ENCODE results near the gene SPTBN2. TPM values are rescaled to one million over a fixed set of nuclear protein-coding genes. Genes with fewer than 3 reads are reported as not detected.

SPTBN2 gene
- total RNA-seq, 1 experiment from 2014 or later: 18.5 TPM

GRCh38 chr11:66689661-66690590 is 39.1 kb downstream of the SPTBN2 start:
- no peaks in the 10 kb centered on the region for H3K9me3 ChIP-seq (ENCODE audit: control insufficient read depth in 1 of 2, insufficient read depth in 1 of 2, low read depth in 1 of 2, low read length in 2 of 2)
- H3K4me2 ChIP-seq (ENCODE audit: low read length): no peak overlapping the region
- ChIA-PET CTCF (interaction anchor here (1.6 kb wide), 1 partner anchor 152 kb away, joined by 3 read pairs; no protein-coding TSS in a partner anchor), RAD21 (ENCODE audit: low non-redundant PET in 1 of 2, low total read pairs in 2 of 2, uncharacterized antibody in 2 of 2, unreplicated experiment in 2 of 2) (no interaction called here), POLR2A (interaction anchor here (0.6 kb wide), 1 partner anchor 139 kb away, joined by 3 read pairs; no protein-coding TSS in a partner anchor)
- no peaks in the 10 kb centered on the region for H4K20me1 ChIP-seq (ENCODE audit: insufficient read depth)
- H3K27ac ChIP-seq (ENCODE audit: low read depth, low read length): no peak overlapping the region
- intact Hi-C loops (cut with micrococcal nuclease): no loop called here
- BruUV-seq (replicated peaks): no TSS peak
- H3K9ac ChIP-seq (ENCODE audit: low read length): no peak overlapping the region
- H3K79me2 ChIP-seq (ENCODE audit: insufficient read depth, low read length): no peaks in the 10 kb centered on the region
- H2AFZ ChIP-seq (ENCODE audit: low read depth, low read length, poor library complexity, severe bottlenecking): no peak overlapping the region
- peaks cover under 1 to 1% of the 10 kb centered on the region in 2 experiments; a peak in 3 of 4 replicates for H3K4me1 ChIP-seq (ENCODE audit: control insufficient read depth in 1 of 2, insufficient read depth in 2 of 2, low read length in 2 of 2)
- DNase-seq (ENCODE audit: low read depth, low spot score) (no peak), ATAC-seq (no peak)
- no peaks in the 10 kb centered on the region for H3K9me2 ChIP-seq (ENCODE audit: insufficient read depth)
- H3K27me3 ChIP-seq (ENCODE audit: insufficient read depth, low read length): no peaks in the 10 kb centered on the region
- no peaks in the 10 kb centered on the region for H3K36me3 ChIP-seq (ENCODE audit: control insufficient read depth in 1 of 2, insufficient read depth in 2 of 2, low read length in 2 of 2)
- no peak overlapping the region for H3K4me3 ChIP-seq (replicated peaks in 1 of 2; ENCODE audit: low read depth in 1 of 2, low read length in 2 of 2)
- TF ChIP-seq EGR1 (IDR thresholded peaks at IDR 0.05; ENCODE audit: low read depth) (no peak), ATF3 (IDR thresholded peaks at IDR 0.05) (no peak), EZH2 (IDR thresholded peaks at IDR 0.05) (no peak), FOSL1 (IDR thresholded peaks at IDR 0.05; ENCODE audit: low read depth) (no peak), ZBTB33 (IDR thresholded peaks at IDR 0.05; ENCODE audit: extremely low read depth, insufficient replicate concordance, low read length) (no peak), SP1 (IDR thresholded peaks at IDR 0.05; ENCODE audit: low read depth) (no peak), SRF (IDR thresholded peaks at IDR 0.05; ENCODE audit: low read depth) (no peak), MAX (IDR thresholded peaks at IDR 0.05) (no peak), JUND (IDR thresholded peaks at IDR 0.05) (no peak), ZFX (IDR thresholded peaks at IDR 0.05) (no peak), CEBPB (IDR thresholded peaks at IDR 0.05; ENCODE audit: low read depth) (no peak), POLR2AphosphoS5 (IDR thresholded peaks at IDR 0.05; ENCODE audit: low read depth, low read length) (no peak), TCF7L2 (IDR thresholded peaks at IDR 0.05; ENCODE audit: borderline replicate concordance, extremely low read depth, insufficient read depth, insufficient read length) (no peak), ZNF274 (IDR thresholded peaks at IDR 0.05; ENCODE audit: low read depth, low read length) (no peak), POLR2A (IDR thresholded peaks at IDR 0.05; ENCODE audit: borderline replicate concordance, extremely low read depth, insufficient read depth, insufficient read length) (no peak)

Measured in HCT116 (cell line).